ENCODE results near the gene DHDDS. TPM values are rescaled to one million over a fixed set of nuclear protein-coding genes. Genes with fewer than 3 reads are reported as not detected.
A peak's percentile ranks its signal among the peaks of the same experiment; 100 is the strongest.

The DHDDS gene
- total RNA-seq, 1 donor = 55.7 TPM

DNA sequence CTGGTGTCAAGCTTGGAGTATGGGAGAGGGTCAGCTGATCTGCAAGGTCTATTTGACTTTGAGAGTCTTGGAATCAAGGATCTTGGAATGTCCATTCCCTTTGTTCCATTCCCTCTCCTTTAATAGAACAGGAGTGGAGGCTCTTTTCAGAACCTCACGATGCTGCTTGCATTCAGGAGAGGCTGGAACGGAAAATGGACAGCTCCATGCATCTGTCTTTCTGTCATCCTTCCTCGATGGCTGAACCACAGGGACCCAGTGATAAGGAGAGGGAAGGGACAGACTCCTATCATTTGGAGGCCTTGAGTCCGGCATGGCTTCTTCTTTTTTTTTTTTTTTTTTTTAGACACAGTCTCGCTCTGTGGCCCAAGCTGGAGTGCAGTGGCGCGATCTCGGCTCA, 36.4 kb upstream of the DHDDS start:
- H3K4me3 ChIP-seq (ENCODE audit: low read depth, low read length) = no peak overlapping the region
- DNase-seq (ENCODE audit: low read depth) = no peak
- TF ChIP-seq, protein P1, sequence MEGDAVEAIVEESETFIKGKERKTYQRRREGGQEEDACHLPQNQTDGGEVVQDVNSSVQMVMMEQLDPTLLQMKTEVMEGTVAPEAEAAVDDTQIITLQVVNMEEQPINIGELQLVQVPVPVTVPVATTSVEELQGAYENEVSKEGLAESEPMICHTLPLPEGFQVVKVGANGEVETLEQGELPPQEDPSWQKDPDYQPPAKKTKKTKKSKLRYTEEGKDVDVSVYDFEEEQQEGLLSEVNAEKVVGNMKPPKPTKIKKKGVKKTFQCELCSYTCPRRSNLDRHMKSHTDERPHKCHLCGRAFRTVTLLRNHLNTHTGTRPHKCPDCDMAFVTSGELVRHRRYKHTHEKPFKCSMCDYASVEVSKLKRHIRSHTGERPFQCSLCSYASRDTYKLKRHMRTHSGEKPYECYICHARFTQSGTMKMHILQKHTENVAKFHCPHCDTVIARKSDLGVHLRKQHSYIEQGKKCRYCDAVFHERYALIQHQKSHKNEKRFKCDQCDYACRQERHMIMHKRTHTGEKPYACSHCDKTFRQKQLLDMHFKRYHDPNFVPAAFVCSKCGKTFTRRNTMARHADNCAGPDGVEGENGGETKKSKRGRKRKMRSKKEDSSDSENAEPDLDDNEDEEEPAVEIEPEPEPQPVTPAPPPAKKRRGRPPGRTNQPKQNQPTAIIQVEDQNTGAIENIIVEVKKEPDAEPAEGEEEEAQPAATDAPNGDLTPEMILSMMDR (IDR thresholded peaks at IDR 0.05; ENCODE audit: insufficient read depth, low read length) = no peak

DNA sequence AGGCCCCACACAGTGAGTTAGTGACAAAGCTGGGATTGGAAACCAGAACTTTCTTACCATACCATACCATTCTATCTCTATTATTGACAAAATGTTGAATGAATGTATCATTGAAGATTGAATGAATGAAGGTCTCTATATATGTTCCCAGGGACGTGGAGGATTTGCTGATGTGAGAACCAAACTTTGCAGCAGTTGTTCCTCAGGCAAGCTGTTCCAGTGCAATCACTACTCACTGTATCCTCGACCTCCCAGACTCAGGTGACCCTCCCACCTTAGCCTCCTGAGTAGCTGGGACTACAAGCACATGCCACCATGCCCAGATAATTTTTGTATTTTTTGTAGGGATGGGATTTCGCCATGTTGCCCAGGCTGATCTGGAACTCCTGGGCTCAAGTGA, 33.1 kb upstream of the DHDDS start:
- TF ChIP-seq, protein P1 (IDR thresholded peaks at IDR 0.05; ENCODE audit: insufficient read depth, low read length) = no peak
- no peak for DNase-seq (ENCODE audit: low read depth)
- no peak overlapping the region for H3K4me3 ChIP-seq (ENCODE audit: low read depth, low read length)

DNA sequence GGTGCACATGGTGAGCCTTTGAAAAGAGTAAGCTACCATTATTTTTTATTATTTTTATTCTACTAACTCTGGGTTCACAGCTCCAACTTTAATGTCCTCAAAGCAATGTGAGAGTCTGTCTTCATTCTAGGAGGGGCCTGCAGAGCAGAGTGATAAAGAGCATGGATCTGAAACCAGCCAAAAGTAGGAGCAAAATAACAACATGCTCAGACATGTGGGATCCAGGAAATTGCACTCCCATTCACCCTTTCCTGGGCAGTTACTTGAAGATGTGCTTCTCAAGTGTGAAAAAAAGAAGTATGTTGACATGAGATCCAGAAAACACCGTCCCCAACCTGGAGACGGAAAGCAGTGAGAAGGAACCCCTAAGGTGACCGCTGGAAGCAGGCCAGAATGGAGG, 30.2 kb upstream of the DHDDS start:
- H3K4me3 ChIP-seq (ENCODE audit: low read depth, low read length) = no peak overlapping the region
- TF ChIP-seq, protein P1 (IDR thresholded peaks at IDR 0.05; ENCODE audit: insufficient read depth, low read length) = no peak
- no peak for DNase-seq (ENCODE audit: low read depth)

DNA sequence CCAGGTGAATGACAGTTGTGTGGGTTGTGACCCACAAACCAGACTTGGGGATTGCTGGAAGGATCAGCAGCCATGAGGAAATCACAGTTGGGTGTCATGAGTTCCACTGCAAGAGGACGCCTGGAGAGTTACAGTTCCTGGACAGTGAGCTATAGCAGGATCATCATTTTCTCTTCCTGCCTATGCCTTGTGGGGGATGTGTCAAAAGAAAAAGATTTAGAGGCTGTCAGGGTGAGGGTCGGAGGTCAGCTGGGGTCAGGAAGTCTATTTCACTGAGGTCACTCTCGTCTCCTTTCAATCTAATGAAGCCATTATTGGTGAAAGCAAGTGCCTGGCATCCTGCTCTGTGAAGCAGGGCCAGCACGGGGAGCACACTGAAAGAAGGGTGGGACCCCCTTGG, 28.5 kb upstream of the DHDDS start:
- TF ChIP-seq, protein P1 (IDR thresholded peaks at IDR 0.05; ENCODE audit: insufficient read depth, low read length) = no peak
- DNase-seq (ENCODE audit: low read depth) = no peak
- no peak overlapping the region for H3K4me3 ChIP-seq (ENCODE audit: low read depth, low read length)

DNA sequence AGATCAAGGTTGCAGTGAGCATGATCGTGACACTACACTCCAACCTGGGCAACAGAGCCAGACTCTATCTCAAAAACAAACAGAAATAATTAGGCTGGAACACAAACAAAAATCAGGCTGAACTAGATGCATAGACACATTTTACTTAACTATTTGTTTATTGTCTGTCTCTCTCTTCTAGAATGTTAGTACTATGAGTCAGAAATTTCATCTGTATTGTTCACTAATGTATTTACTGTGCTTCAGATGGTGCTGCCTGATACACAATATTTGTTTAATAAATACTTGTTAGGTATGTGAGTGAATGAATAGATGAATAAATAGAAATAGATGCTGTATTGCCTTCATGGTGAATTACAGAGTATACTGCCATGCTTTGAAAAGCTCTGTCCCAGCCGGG, 27.5 kb upstream of the DHDDS start:
- TF ChIP-seq, protein P1 (IDR thresholded peaks at IDR 0.05; ENCODE audit: insufficient read depth, low read length) = no peak
- H3K4me3 ChIP-seq (ENCODE audit: low read depth, low read length) = no peak overlapping the region
- DNase-seq (ENCODE audit: low read depth) = no peak

DNA sequence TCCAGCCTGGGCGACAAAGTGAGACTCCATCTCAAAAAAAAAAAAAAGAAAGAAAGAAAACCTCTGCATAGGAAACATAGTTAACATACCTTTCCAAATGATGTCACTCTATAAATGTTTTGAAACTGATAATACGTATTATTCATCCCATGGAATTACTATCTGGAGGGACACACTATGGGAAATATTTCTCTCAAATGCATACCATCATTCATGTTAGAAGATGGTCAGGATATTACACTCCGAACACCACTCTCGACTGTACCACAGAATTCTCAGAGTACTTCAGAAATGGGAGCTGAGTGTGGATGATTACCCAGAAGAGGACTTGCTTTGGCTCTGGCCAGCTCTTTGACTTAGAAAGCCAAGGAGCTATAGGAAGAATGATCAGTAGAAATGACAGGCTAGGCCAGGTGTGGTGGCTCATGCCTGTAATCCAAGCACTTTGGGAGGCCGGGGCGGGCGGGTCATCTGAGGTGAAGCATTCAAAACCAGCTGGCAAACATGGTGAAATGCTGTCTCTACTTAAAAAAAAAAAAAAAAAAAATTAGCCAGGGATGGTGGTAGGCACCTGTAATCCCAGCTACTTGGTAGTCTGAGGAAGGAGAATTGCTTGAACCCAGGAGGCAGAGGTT, 26.7 kb upstream of the DHDDS start:
- DNase-seq (ENCODE audit: low read depth) = peak; percentile 73
- H3K4me3 ChIP-seq (ENCODE audit: low read depth, low read length) = no peak overlapping the region
- TF ChIP-seq, protein P1 (IDR thresholded peaks at IDR 0.05; ENCODE audit: insufficient read depth, low read length) = no peak

DNA sequence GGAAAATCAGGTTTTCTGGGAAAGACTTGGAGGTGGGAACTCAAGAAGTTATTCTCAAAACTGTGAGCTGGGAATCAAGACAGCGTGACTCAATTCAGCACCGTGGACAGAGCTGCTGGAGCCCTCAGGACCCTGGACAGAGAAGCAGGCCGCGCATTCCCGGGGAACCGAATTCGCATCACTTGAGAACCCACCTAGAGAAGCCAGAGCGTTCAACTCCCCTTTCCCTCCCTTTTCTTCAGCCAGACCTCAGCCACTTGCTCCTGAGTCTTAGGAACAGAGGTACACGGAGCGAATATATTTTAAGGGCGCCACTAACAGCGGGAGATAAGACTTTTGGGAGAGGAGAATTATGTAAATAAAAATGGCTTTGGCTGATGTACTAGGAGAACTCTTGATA, 23.5 kb upstream of the DHDDS start:
- H3K4me3 ChIP-seq (ENCODE audit: low read depth, low read length) = no peak overlapping the region
- TF ChIP-seq, protein P1 (IDR thresholded peaks at IDR 0.05; ENCODE audit: insufficient read depth, low read length) = no peak
- peak; percentile 84 for DNase-seq (ENCODE audit: low read depth)

Data from fibroblast of the aortic adventitia (primary cell).